ENCODE data around the gene CRACR2A. TPM values are rescaled to one million over a fixed set of nuclear protein-coding genes. Genes with fewer than 3 reads are reported as not detected.

The CRACR2A gene
- total RNA-seq, 4 donors from 2014 or later, result 2.2 to 11.8 (median 5.0) TPM

DNA sequence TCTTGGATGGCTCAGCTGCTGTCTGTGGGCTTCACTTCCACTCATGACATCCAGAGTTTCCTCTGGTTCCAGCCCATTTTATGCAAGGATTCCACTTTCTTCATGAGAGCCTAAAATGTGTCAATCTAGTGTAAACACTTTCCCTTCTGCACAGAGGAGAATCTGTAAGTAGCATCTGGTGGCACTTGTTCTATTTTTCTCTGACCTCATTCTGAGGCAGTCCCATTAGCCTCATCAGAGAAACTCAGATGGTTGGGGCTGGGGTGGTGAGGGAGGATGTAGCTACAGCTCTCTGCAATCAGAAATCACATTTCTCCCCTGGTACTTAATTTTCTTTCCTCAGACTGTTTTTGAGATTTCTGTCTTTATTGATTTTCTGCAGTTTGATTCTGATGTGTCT lies 180.3 kb downstream of the CRACR2A start:
- TF ChIP-seq, protein P1, sequence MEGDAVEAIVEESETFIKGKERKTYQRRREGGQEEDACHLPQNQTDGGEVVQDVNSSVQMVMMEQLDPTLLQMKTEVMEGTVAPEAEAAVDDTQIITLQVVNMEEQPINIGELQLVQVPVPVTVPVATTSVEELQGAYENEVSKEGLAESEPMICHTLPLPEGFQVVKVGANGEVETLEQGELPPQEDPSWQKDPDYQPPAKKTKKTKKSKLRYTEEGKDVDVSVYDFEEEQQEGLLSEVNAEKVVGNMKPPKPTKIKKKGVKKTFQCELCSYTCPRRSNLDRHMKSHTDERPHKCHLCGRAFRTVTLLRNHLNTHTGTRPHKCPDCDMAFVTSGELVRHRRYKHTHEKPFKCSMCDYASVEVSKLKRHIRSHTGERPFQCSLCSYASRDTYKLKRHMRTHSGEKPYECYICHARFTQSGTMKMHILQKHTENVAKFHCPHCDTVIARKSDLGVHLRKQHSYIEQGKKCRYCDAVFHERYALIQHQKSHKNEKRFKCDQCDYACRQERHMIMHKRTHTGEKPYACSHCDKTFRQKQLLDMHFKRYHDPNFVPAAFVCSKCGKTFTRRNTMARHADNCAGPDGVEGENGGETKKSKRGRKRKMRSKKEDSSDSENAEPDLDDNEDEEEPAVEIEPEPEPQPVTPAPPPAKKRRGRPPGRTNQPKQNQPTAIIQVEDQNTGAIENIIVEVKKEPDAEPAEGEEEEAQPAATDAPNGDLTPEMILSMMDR (IDR thresholded peaks at IDR 0.05), result no peak
- ATAC-seq (ENCODE audit: low FRiP score) (no peak), DNase-seq (ENCODE audit: low spot score) (no peak)

DNA sequence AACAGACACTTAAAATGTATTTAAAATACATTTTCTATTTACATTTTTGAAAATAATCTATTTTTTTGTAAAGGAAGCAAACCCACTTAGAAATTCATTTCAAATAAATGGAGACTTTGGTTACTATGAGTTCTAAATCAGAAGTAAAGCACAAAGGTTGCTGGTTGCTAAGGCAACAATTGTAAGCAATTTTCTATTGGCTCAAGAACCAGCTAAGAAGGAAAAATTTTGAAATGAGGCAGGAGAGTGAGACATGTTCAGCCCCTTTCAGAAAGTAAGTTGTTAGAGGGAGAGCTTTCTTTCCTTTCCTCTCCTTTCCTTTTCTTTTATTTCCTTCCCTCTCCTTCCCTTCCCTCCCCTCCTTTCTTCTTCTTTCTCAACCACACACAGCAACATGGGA lies 181.2 kb downstream of the CRACR2A start:
- TF ChIP-seq, protein P1 (IDR thresholded peaks at IDR 0.05), result no peak
- DNase-seq (ENCODE audit: low spot score) (no peak), ATAC-seq (ENCODE audit: low FRiP score) (no peak)

DNA sequence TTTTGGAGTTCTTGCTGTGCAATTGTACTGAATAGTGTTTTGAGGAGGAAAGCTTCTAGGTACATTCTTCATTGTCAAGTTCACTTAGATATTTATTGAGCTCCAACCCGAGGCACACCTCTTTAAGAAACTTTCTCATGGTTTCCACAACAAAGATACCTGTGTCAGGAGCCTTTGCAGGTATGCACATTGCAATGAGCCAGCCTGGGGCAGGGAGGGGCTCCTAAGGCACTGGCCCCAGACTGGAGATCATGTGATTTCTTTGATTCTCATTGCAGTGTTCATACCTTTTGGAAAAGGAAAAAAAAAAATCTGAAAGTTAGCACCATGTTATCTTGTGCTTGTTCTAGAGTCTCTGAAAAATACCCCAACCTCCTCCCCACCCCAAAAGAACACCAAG lies 181.6 kb downstream of the CRACR2A start:
- DNase-seq (ENCODE audit: low spot score), result no peak
- no peak for ATAC-seq (ENCODE audit: low FRiP score)
- TF ChIP-seq, protein P1 (IDR thresholded peaks at IDR 0.05), result no peak

DNA sequence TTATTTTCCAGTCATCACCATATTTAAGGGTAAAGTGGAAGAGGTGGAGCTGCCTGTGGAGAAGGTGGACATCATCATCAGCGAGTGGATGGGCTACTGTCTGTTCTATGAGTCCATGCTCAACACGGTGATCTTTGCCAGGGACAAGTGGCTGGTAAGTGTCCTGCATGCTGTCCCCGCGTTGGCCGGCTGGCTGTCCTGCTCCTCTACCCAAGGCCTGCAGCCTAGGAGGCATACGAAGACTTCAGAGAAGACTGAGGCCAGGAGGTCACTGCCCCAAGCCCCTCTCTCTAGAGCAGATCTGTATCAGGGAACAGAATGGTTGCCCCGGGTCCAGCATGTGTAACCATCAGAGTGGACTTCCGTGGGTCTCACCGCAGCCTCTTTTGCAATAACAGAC lies 184.2 kb downstream of the CRACR2A start:
- ATAC-seq (ENCODE audit: low FRiP score) (no peak), DNase-seq (ENCODE audit: low spot score) (no peak)
- TF ChIP-seq, protein P1 (IDR thresholded peaks at IDR 0.05), result no peak

DNA sequence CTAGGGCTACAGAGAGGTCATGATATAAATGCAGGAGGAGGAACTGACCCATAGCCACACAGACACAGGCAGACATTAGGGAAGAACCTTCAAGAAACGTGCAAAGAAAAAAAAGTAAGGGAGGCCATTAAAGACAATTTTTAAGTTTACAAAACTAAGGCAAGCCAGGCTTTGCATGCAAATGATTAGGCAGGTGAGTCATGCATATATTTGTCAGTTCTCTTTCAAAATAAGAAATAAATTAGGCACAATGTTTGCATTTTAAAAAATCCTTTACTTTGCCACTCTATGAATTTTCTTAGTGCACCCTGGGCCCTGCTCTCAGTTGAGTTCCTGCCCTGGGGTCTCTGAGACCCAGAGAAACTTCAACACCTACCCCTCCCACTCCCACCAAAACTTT lies 186.9 kb downstream of the CRACR2A start:
- no peak for ATAC-seq (ENCODE audit: low FRiP score)
- DNase-seq (ENCODE audit: low spot score), result no peak
- TF ChIP-seq, protein P1 (IDR thresholded peaks at IDR 0.05), result no peak

Small RNA genes lying within 50 kb of the gene (small RNA-seq; reads per million reads assigned to genes)
- not detected for gene RNU6-174P

Other genes with a start within 250 kb of the CRACR2A start
- 10 to 100 TPM in 1 of 4 donors, 1 to 10 TPM in 3; 4.0 to 14.8 (median 5.7) TPM for gene PARP11, start 120.3 kb upstream of the CRACR2A start, total RNA-seq

Data from omental fat pad (tissue), 4 donors.